Measurements from ENCODE around the gene EFCAB9.

Gene EFCAB9

GRCh38 chr5:172189693-172190296, 4.2 kb upstream of the EFCAB9 start:
- TF ChIP-seq GATA3 (IDR thresholded peaks at IDR 0.05; ENCODE audit: low read depth, low read length), result no peak

- TF ChIP-seq GATA3 (IDR thresholded peaks at IDR 0.05; ENCODE audit: low read depth, low read length), result no peak
- no peak for TF ChIP-seq GATA2 (IDR thresholded peaks at IDR 0.05; ENCODE audit: low read depth, low read length)
Observed at GRCh38 chr5:172194985-172195774, 1.2 kb downstream of the EFCAB9 start.

- TF ChIP-seq GATA3 (IDR thresholded peaks at IDR 0.05; ENCODE audit: low read depth, low read length) (no peak), GATA2 (IDR thresholded peaks at IDR 0.05; ENCODE audit: low read depth, low read length) (no peak)
Observed at GRCh38 chr5:172199446-172199845, 5.5 kb downstream of the EFCAB9 start.

GRCh38 chr5:172200476-172200875, 6.5 kb downstream of the EFCAB9 start:
- TF ChIP-seq GATA2 (IDR thresholded peaks at IDR 0.05; ENCODE audit: low read depth, low read length) (no peak), GATA3 (IDR thresholded peaks at IDR 0.05; ENCODE audit: low read depth, low read length) (no peak)

GRCh38 chr5:172207511-172207910, 13.5 kb downstream of the EFCAB9 start:
- TF ChIP-seq GATA2 (IDR thresholded peaks at IDR 0.05; ENCODE audit: low read depth, low read length), result no peak
- TF ChIP-seq GATA3 (IDR thresholded peaks at IDR 0.05; ENCODE audit: low read depth, low read length), result no peak

GRCh38 chr5:172209714-172210113, 15.7 kb downstream of the EFCAB9 start:
- TF ChIP-seq GATA3 (IDR thresholded peaks at IDR 0.05; ENCODE audit: low read depth, low read length) (no peak), GATA2 (IDR thresholded peaks at IDR 0.05; ENCODE audit: low read depth, low read length) (no peak)

GRCh38 chr5:172211676-172212075, 17.7 kb downstream of the EFCAB9 start:
- TF ChIP-seq GATA3 (IDR thresholded peaks at IDR 0.05; ENCODE audit: low read depth, low read length) (no peak), GATA2 (IDR thresholded peaks at IDR 0.05; ENCODE audit: low read depth, low read length) (no peak)

- TF ChIP-seq GATA3 (IDR thresholded peaks at IDR 0.05; ENCODE audit: low read depth, low read length) (no peak), GATA2 (IDR thresholded peaks at IDR 0.05; ENCODE audit: low read depth, low read length) (no peak)
Observed at GRCh38 chr5:172213126-172213525, 19.2 kb downstream of the EFCAB9 start.

GRCh38 chr5:172216345-172216744, 22.4 kb downstream of the EFCAB9 start:
- TF ChIP-seq GATA2 (IDR thresholded peaks at IDR 0.05; ENCODE audit: low read depth, low read length) (no peak), GATA3 (IDR thresholded peaks at IDR 0.05; ENCODE audit: low read depth, low read length) (no peak)

- TF ChIP-seq GATA2 (IDR thresholded peaks at IDR 0.05; ENCODE audit: low read depth, low read length) (peak; percentile 96), GATA3 (IDR thresholded peaks at IDR 0.05; ENCODE audit: low read depth, low read length) (peak; percentile 99)
Observed at GRCh38 chr5:172219296-172219695, 25.3 kb downstream of the EFCAB9 start.

GRCh38 chr5:172223901-172224873, 30.2 kb downstream of the EFCAB9 start:
- TF ChIP-seq GATA3 (IDR thresholded peaks at IDR 0.05; ENCODE audit: low read depth, low read length) (no peak), GATA2 (IDR thresholded peaks at IDR 0.05; ENCODE audit: low read depth, low read length) (no peak)

GRCh38 chr5:172224996-172225395, 31.0 kb downstream of the EFCAB9 start:
- no peak for TF ChIP-seq GATA2 (IDR thresholded peaks at IDR 0.05; ENCODE audit: low read depth, low read length)
- TF ChIP-seq GATA3 (IDR thresholded peaks at IDR 0.05; ENCODE audit: low read depth, low read length), result no peak

GRCh38 chr5:172229904-172230303, 35.9 kb downstream of the EFCAB9 start:
- no peak for TF ChIP-seq GATA3 (IDR thresholded peaks at IDR 0.05; ENCODE audit: low read depth, low read length)
- no peak for TF ChIP-seq GATA2 (IDR thresholded peaks at IDR 0.05; ENCODE audit: low read depth, low read length)

- TF ChIP-seq GATA2 (IDR thresholded peaks at IDR 0.05; ENCODE audit: low read depth, low read length), result no peak
- TF ChIP-seq GATA3 (IDR thresholded peaks at IDR 0.05; ENCODE audit: low read depth, low read length), result no peak
Observed at GRCh38 chr5:172234031-172234430, 40.1 kb downstream of the EFCAB9 start.
